ENCODE results near the gene CPEB4. TPM values are rescaled to one million over a fixed set of nuclear protein-coding genes. Genes with fewer than 3 reads are reported as not detected.

CPEB4 gene
- total RNA-seq, 1 donor from 2014 or later: 19.5 TPM

- H3K4me3 Mint-ChIP-seq (ENCODE audit: unreplicated experiment): no peak overlapping the region
- no peak for TF ChIP-seq CTCF (IDR thresholded peaks at IDR 0.05; ENCODE audit: unreplicated experiment)
- peaks cover 3% of the 10 kb centered on the region for H3K27me3 Mint-ChIP-seq (ENCODE audit: unreplicated experiment)
- no peak for DNase-seq (ENCODE audit: low spot score)
- peaks cover 4% of the 10 kb centered on the region for H3K4me1 Mint-ChIP-seq (ENCODE audit: unreplicated experiment)
- H3K36me3 Mint-ChIP-seq (ENCODE audit: low read depth, unreplicated experiment): no peaks in the 10 kb centered on the region
- H3K9me3 Mint-ChIP-seq (ENCODE audit: unreplicated experiment): no peaks in the 10 kb centered on the region
- no peak overlapping the region for H3K27ac Mint-ChIP-seq (ENCODE audit: unreplicated experiment)
These were observed 23.5 kb downstream of the CPEB4 start for GRCh38 chr5:173911623-173912022.

- TF ChIP-seq CTCF (IDR thresholded peaks at IDR 0.05; ENCODE audit: unreplicated experiment): no peak
- DNase-seq (ENCODE audit: low spot score): no peak
- no peak overlapping the region for H3K4me3 Mint-ChIP-seq (ENCODE audit: unreplicated experiment)
- no peaks in the 10 kb centered on the region for H3K27me3 Mint-ChIP-seq (ENCODE audit: unreplicated experiment)
- H3K27ac Mint-ChIP-seq (ENCODE audit: unreplicated experiment): no peak overlapping the region
- no peaks in the 10 kb centered on the region for H3K9me3 Mint-ChIP-seq (ENCODE audit: unreplicated experiment)
- peaks cover 4% of the 10 kb centered on the region for H3K4me1 Mint-ChIP-seq (ENCODE audit: unreplicated experiment)
- H3K36me3 Mint-ChIP-seq (ENCODE audit: low read depth, unreplicated experiment): no peaks in the 10 kb centered on the region
These were observed 25.7 kb downstream of the CPEB4 start for GRCh38 chr5:173913686-173914321.

- no peak for DNase-seq (ENCODE audit: low spot score)
- Mint-ChIP-seq H3K27me3 (ENCODE audit: unreplicated experiment) (no peaks in the 10 kb centered on the region), H3K36me3 (ENCODE audit: low read depth, unreplicated experiment) (no peaks in the 10 kb centered on the region), H3K4me3 (ENCODE audit: unreplicated experiment) (no peak overlapping the region), H3K9me3 (ENCODE audit: unreplicated experiment) (no peaks in the 10 kb centered on the region), H3K27ac (ENCODE audit: unreplicated experiment) (no peak overlapping the region), H3K4me1 (ENCODE audit: unreplicated experiment) (peaks cover 4% of the 10 kb centered on the region)
- TF ChIP-seq CTCF (IDR thresholded peaks at IDR 0.05; ENCODE audit: unreplicated experiment): no peak
These were observed 27.3 kb downstream of the CPEB4 start for GRCh38 chr5:173915310-173916014.

- H3K4me3 Mint-ChIP-seq (ENCODE audit: unreplicated experiment): no peak overlapping the region
- H3K4me1 Mint-ChIP-seq (ENCODE audit: unreplicated experiment): peaks cover 8% of the 10 kb centered on the region
- no peaks in the 10 kb centered on the region for H3K36me3 Mint-ChIP-seq (ENCODE audit: low read depth, unreplicated experiment)
- TF ChIP-seq CTCF (IDR thresholded peaks at IDR 0.05; ENCODE audit: unreplicated experiment): no peak
- no peak overlapping the region for H3K27ac Mint-ChIP-seq (ENCODE audit: unreplicated experiment)
- no peaks in the 10 kb centered on the region for H3K9me3 Mint-ChIP-seq (ENCODE audit: unreplicated experiment)
- no peak for DNase-seq (ENCODE audit: low spot score)
- no peaks in the 10 kb centered on the region for H3K27me3 Mint-ChIP-seq (ENCODE audit: unreplicated experiment)
These were observed 28.1 kb downstream of the CPEB4 start for GRCh38 chr5:173916233-173916632.

Measured in endothelial cell (in vitro differentiated cells).